SU-DHL-6 (cell line): Measurements from ENCODE around the gene FRMD3.
"Not testable (repeated sequence)": the region's sequence is repeated elsewhere in the genome, so short reads cannot be mapped to it uniquely, and the experiment has no call there.

Experiments used
- H2AFZ ChIP-seq: fragments of 200-600 bp; sonication (generic); 2 replicates; pipeline ENCODE4 v1.6.1; 2014; ENCODE audit warnings: low read depth, mild to moderate bottlenecking, moderate library complexity, mixed read lengths, antibody characterized with exemption, low read length; ENCODE audit not compliant: severe bottlenecking
- H3F3A ChIP-seq: fragments of 200-600 bp; shearing (Covaris generic); 2 replicates; pipeline ENCODE4 v1.6.0; 2016; ENCODE audit warnings: antibody characterized with exemption, mild to moderate bottlenecking; ENCODE audit not compliant: insufficient read depth
- H3K27ac ChIP-seq: fragments of 200-600 bp; sonication (generic); 2 replicates; pipeline ENCODE4 v1.5.1; 2016; ENCODE audit warnings: low read depth, mild to moderate bottlenecking, low read length, moderate library complexity, mixed read lengths
- H3K27me3 ChIP-seq: fragments of 200-600 bp; sonication (generic), shearing (Covaris generic); 2 replicates; pipeline ENCODE4 v1.6.0; 2014; ENCODE audit warnings: mild to moderate bottlenecking, low read length
- H3K36me3 ChIP-seq: fragments of 200-600 bp; sonication (generic); 2 replicates; pipeline ENCODE4 v1.6.1; 2014; ENCODE audit warnings: mild to moderate bottlenecking, low read length, mixed read lengths
- H3K4me2 ChIP-seq: fragments of 300-600, 200-600 bp; shearing (Covaris generic), sonication (generic); 2 replicates; pipeline ENCODE4 v1.6.0; 2014; ENCODE audit warnings: low read length, low read depth, mild to moderate bottlenecking; ENCODE audit not compliant: poor library complexity, severe bottlenecking
- H3K4me3 ChIP-seq: fragments of 200-600 bp; sonication (generic); 2 replicates; pipeline ENCODE4 v1.5.1; 2014; ENCODE audit warnings: antibody characterized with exemption, low read length, mild to moderate bottlenecking, mixed read lengths; ENCODE audit not compliant: insufficient read depth, poor library complexity, severe bottlenecking
- H3K79me2 ChIP-seq: fragments of 200-600 bp; sonication (generic); 2 replicates; pipeline ENCODE4 v1.6.1; 2014; ENCODE audit warnings: mild to moderate bottlenecking, low read length, moderate library complexity; ENCODE audit not compliant: insufficient read depth
- H3K9ac ChIP-seq: fragments of 200-600 bp; sonication (generic); 2 replicates; pipeline ENCODE4 v1.7.0; 2014; ENCODE audit warnings: mild to moderate bottlenecking, low read length
- H3K9me2 ChIP-seq: fragments of 200-600 bp; sonication (generic); replicated peaks from 2 replicates; pipeline ENCODE4 v1.6.1; 2014; ENCODE audit warnings: low read length; ENCODE audit not compliant: insufficient read depth
- H3K9me3 ChIP-seq: fragments of 200-600 bp; sonication (generic); 2 replicates; pipeline ENCODE4 v1.6.1; 2014; ENCODE audit warnings: low read length, mixed read lengths; ENCODE audit not compliant: insufficient read depth
- H4K20me1 ChIP-seq: fragments of 200-600 bp; sonication (generic); 2 replicates; pipeline ENCODE4 v1.6.1; 2014; ENCODE audit warnings: low read depth, mild to moderate bottlenecking, antibody characterized with exemption, low read length, moderate library complexity, mixed read lengths
- EZH2phosphoT487 ChIP-seq: fragments of 200-600 bp; sonication (generic), shearing (Covaris generic); conservative IDR thresholded peaks from 2 replicates; pipeline ENCODE4 v1.6.1; 2018; ENCODE audit warnings: mild to moderate bottlenecking, antibody characterized with exemption, low read length, moderate library complexity, mixed read lengths
- TF ChIP-seq, protein P1 (sequence below): fragments of 200-600 bp; sonication (generic); IDR thresholded peaks from one replicate; pipeline ENCODE4 v1.5.1; 2017; ENCODE audit warnings: antibody characterized with exemption, mild to moderate bottlenecking, low read length, moderate library complexity; ENCODE audit not compliant: insufficient read depth, poor library complexity, severe bottlenecking

The FRMD3 gene

DNA sequence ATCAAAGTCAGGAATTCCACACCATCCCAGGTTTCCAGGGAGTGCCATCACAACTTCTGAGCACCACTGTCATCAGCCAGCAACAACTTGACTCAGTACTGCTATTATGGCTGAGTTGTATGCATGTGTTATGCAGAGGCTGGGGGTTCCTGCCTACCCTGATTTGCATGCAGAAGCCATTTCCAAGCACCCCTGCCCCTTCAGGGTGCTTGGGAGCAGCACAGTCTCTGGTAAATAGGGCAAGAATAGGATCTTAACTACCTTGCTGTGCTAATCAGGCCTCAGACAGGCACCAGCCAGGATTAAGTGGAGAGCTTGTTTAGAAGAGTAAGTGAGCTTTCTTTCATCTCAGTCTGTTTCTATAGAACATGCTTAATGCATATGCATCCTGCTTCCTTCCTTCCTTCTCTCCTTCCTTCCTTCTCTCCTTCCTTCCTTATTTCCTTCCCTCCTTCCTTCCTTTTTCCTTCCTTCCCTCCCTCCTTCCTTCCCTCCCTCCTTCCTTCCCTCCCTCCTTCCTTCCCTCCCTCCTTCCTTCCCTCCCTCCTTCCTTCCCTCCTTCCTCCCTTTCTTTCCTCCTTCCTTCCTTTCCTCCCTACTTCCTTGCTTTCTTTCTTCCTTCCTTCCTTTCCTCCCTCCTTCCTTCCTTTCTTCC is 175.7 kb downstream of the FRMD3 start:
- Histone ChIP-seq H4K20me1 (no peaks in the 10 kb centered on the region), H3K36me3 (no peaks in the 10 kb centered on the region), H3K79me2 (no peaks in the 10 kb centered on the region), H3K9me2 (no peaks in the 10 kb centered on the region), H3K27me3 (no peaks in the 10 kb centered on the region), H3F3A (no peaks in the 10 kb centered on the region), H3K4me2 (no peak overlapping the region), H2AFZ (no peak overlapping the region), H3K27ac (no peak overlapping the region), H3K9me3 (no peaks in the 10 kb centered on the region), H3K9ac (no peak overlapping the region), H3K4me3 (no peak overlapping the region)
- TF ChIP-seq EZH2phosphoT487, result no peak
- TF ChIP-seq, protein P1, sequence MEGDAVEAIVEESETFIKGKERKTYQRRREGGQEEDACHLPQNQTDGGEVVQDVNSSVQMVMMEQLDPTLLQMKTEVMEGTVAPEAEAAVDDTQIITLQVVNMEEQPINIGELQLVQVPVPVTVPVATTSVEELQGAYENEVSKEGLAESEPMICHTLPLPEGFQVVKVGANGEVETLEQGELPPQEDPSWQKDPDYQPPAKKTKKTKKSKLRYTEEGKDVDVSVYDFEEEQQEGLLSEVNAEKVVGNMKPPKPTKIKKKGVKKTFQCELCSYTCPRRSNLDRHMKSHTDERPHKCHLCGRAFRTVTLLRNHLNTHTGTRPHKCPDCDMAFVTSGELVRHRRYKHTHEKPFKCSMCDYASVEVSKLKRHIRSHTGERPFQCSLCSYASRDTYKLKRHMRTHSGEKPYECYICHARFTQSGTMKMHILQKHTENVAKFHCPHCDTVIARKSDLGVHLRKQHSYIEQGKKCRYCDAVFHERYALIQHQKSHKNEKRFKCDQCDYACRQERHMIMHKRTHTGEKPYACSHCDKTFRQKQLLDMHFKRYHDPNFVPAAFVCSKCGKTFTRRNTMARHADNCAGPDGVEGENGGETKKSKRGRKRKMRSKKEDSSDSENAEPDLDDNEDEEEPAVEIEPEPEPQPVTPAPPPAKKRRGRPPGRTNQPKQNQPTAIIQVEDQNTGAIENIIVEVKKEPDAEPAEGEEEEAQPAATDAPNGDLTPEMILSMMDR, result no peak

- Histone ChIP-seq H3K79me2 (no peaks in the 10 kb centered on the region), H3F3A (no peaks in the 10 kb centered on the region), H4K20me1 (no peaks in the 10 kb centered on the region), H2AFZ (no peak overlapping the region), H3K36me3 (no peaks in the 10 kb centered on the region), H3K9ac (no peak overlapping the region), H3K4me2 (no peak overlapping the region), H3K27me3 (no peaks in the 10 kb centered on the region), H3K27ac (no peak overlapping the region), H3K9me2 (no peaks in the 10 kb centered on the region), H3K4me3 (no peak overlapping the region), H3K9me3 (no peaks in the 10 kb centered on the region)
- no peak for TF ChIP-seq EZH2phosphoT487
- TF ChIP-seq, protein P1, result no peak
Observed at GRCh38 chr9:83359039-83359438, 179.2 kb downstream of the FRMD3 start.

GRCh38 chr9:83358493-83358892 is 179.7 kb downstream of the FRMD3 start:
- H3K27ac ChIP-seq, H3K4me2 ChIP-seq, H3K79me2 ChIP-seq, H3K27me3 ChIP-seq, H3F3A ChIP-seq, H3K9me2 ChIP-seq, H3K4me3 ChIP-seq, H3K9ac ChIP-seq, H3K9me3 ChIP-seq, H2AFZ ChIP-seq, H4K20me1 ChIP-seq, H3K36me3 ChIP-seq: not testable (repeated sequence)

GRCh38 chr9:83355729-83356151 is 182.5 kb downstream of the FRMD3 start:
- H3K4me3 ChIP-seq, result no peak overlapping the region
- H3K36me3 ChIP-seq, result no peaks in the 10 kb centered on the region
- TF ChIP-seq EZH2phosphoT487, result no peak
- TF ChIP-seq, protein P1, result no peak

More at GRCh38 chr9:83355729-83356151, 182.5 kb downstream of the FRMD3 start:
- H4K20me1 ChIP-seq, result no peaks in the 10 kb centered on the region
- H3F3A ChIP-seq, result no peaks in the 10 kb centered on the region
- H3K9me3 ChIP-seq, result no peaks in the 10 kb centered on the region
- H3K9me2 ChIP-seq, result no peaks in the 10 kb centered on the region
- no peak overlapping the region for H2AFZ ChIP-seq
- H3K9ac ChIP-seq, result no peak overlapping the region
- no peaks in the 10 kb centered on the region for H3K79me2 ChIP-seq
- H3K4me2 ChIP-seq, result no peak overlapping the region
- H3K27ac ChIP-seq, result no peak overlapping the region
- no peaks in the 10 kb centered on the region for H3K27me3 ChIP-seq
